Endothelial cell of hepatic sinusoid (primary cell): Measurements from ENCODE around the gene PTPRCAP.
"Not testable (repeated sequence)": the region's sequence is repeated elsewhere in the genome, so short reads cannot be mapped to it uniquely, and the experiment has no call there.

Experiments
- in situ Hi-C: cut with HindIII; loops from 2 replicates; pipeline ENCODE4 v1.10.0; 2017; ENCODE audit warnings: low sequenced_read_pairs

Gene PTPRCAP

DNA sequence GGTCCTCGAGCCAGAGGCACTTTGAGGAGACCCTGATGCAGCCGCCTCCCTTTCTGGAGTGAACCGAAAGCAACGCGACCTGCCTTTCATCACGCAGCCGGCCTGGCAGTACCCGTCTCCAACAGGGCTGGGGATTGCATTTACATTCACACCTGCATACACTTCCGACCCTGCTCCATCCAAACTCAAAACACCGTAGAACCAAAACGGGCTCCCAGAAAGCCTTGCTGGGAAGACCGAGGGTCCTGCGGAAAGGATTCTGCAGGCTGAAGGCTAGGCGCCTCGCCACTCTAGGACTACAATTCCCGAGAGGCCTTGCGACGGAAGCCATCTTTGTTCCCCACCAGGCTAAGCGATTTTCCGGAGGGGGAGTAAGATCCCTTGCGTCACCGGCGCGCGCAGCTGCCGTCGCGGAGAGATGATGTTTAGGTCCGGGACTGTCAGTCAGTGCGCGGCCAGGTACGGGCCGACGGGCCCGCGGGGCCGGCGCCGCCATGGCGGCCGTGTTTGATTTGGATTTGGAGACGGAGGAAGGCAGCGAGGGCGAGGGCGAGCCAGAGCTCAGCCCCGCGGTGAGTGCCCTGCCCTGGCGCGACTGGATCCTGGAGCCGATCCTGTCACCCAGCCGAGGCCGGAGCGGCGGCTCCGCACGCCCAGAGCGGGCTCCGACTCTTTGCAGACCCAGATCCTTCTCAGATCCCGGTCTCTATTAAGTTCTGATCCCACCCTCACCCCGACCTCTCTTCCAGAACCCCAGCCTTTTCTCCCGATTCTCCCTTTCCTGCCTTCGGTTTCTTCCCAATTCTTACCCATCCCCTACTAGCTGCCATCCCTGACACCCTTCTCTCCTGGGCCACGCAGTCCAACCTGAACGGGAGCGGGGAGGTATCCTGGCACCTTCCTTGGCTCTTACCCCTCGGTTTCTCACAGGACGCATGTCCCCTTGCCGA lies 9.2 kb downstream of the PTPRCAP start, which contains the start of gene RPS6KB2:
Gene RPS6KB2, plus strand, starts transcription at position 443 of the 950 bp plus-strand sequence. Its CDS starts 52 bp downstream, at position 495.
- in situ Hi-C loops: no loop called here

DNA sequence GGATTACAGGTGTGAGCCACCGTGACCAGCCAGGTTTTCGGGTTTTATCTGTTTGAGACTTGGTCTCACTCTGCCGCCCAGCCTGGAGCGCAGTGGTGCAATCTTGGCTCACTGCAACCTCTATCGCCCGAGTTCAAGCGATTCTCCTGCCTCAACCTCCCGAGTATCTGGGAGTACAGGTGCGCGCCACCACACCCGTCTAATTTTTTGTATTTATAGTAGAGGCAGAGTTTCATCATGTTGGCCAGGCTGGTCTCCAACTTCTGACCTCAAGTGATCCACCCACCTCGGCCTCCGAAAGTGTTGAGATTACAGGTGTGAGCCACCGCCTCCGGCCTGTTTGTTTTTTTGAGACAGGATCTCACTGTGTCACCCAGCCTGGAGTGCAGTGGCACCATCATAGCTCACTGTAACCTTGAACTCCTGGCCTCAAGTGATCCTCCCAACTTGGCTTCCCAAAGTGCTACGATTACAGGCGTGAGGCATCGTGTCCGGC lies 10.1 kb downstream of the PTPRCAP start:
- in situ Hi-C loops: not testable (repeated sequence)

DNA sequence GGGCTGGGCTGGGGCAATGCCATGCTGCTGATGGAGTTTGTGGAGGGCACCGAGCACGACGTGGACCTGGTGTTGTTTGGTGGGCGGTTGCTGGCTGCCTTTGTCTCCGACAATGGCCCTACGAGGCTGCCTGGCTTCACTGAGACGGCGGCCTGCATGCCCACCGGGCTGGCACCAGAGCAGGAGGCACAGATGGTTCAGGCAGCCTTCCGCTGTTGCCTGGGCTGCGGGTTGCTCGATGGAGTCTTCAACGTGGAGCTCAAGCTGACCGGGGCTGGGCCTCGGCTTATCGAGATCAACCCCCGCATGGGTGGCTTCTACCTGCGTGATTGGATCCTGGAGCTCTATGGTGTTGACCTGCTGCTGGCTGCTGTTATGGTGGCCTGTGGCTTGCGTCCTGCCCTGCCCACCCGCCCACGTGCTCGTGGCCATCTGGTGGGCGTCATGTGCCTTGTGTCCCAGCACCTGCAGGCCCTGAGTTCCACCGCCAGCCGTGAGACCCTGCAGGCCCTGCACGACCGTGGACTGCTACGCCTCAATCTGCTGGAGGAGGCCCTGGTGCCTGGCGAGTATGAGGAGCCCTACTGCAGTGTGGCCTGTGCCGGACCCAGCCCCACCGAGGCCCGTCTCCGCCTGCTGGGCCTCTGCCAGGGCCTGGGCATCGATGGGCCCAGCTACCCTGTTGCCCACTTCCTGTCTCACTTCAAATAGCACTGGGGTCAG lies 13.4 kb downstream of the PTPRCAP start:
- in situ Hi-C loops: no loop called here

DNA sequence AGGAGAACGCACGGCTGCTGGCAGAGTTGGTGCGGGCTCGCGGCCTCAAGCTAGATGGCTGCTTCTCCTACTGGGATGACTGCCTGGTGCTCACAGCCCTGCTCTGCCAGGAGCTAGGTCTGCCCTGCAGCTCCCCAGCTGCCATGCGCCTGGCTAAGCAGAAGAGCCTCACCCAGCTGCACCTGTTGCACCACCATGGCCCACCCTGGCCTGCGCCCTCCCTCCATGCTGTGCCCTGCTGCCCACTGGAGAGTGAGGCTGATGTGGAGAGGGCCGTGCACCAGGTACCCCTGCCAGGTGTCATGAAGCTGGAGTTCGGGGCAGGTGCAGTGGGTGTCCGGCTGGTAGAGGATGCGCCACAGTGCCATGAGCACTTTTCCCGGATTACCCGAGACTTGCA lies 14.0 kb downstream of the PTPRCAP start:
- in situ Hi-C loops: no loop called here

GRCh38 chr11:67422891-67423290 lies 14.6 kb downstream of the PTPRCAP start:
- in situ Hi-C loops: no loop called here

DNA sequence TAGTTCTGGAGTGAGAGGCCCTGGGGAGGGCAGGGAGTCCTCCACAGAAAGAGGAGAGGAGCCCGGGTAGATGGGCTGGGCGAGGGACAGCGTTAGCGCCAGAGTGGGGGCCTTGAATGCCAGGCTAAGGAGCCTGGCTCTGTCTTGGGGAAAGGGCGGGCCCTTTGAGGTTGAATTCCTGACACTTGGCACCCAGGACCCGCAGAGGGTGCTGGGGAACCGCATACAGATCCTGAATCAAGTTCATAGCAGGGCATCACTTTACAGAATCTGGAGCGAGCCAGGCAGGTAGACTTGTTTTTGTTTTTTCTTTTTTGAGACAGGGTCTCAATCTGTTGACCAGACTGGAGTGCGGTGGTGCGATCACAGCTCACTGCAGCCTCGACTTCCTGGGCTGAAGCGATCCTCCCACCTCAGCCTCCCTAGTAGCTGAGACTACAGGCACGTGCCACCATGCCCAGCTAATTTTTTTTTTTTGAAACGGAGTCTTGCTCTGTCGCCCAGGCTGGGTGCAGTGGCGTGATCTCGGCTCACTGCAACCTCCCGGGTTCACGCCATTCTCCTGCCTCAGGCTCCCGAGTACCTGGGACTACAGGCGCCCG lies 16.0 kb downstream of the PTPRCAP start:
- in situ Hi-C loops: no loop called here

GRCh38 chr11:67420646-67421429 lies 16.6 kb downstream of the PTPRCAP start:
- in situ Hi-C loops: no loop called here

GRCh38 chr11:67420147-67420645 lies 17.3 kb downstream of the PTPRCAP start:
- in situ Hi-C loops: no loop called here

GRCh38 chr11:67419325-67420049 lies 18.0 kb downstream of the PTPRCAP start:
- in situ Hi-C loops: no loop called here

DNA sequence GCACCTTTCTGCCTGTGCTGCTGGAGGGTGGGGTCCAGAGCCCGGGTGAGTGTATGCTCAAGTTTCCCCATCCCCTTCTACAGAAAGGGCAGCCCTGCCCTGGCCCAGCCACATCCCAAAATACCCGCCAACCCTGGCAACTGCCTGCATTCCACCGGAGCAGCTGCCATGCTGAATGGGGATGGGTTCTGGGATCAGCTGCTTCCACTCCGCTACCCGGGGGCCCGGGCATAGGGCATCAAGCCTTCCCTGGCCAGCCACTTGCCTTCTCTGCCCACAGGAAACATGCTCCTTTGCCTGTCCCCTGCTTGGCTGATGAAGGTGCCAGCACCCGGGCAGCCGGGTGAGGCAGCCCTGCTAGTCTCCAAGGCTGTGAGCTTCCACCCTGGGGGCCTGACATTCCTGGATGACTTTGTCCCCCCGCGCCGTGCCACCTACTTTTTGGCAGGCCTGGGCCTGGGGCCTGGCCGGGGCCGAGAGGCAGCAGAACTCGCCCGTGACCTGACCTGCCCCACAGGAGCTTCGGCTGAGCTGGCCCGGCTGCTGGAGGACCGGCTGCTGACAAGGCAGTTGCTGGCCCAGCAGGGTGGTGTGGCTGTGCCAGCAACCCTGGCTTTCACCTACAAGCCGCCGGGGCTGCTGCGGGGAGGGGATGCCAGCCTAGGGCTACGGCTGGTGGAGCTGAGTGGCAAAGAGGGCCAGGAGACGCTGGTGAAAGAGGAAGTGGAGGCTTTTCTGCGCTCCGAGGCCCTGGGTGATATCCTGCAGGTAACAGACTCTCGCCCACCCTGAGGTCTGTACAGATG lies 18.8 kb downstream of the PTPRCAP start:
- in situ Hi-C loops: no loop called here

GRCh38 chr11:67417425-67417824 lies 20.1 kb downstream of the PTPRCAP start:
- in situ Hi-C loops: no loop called here

DNA sequence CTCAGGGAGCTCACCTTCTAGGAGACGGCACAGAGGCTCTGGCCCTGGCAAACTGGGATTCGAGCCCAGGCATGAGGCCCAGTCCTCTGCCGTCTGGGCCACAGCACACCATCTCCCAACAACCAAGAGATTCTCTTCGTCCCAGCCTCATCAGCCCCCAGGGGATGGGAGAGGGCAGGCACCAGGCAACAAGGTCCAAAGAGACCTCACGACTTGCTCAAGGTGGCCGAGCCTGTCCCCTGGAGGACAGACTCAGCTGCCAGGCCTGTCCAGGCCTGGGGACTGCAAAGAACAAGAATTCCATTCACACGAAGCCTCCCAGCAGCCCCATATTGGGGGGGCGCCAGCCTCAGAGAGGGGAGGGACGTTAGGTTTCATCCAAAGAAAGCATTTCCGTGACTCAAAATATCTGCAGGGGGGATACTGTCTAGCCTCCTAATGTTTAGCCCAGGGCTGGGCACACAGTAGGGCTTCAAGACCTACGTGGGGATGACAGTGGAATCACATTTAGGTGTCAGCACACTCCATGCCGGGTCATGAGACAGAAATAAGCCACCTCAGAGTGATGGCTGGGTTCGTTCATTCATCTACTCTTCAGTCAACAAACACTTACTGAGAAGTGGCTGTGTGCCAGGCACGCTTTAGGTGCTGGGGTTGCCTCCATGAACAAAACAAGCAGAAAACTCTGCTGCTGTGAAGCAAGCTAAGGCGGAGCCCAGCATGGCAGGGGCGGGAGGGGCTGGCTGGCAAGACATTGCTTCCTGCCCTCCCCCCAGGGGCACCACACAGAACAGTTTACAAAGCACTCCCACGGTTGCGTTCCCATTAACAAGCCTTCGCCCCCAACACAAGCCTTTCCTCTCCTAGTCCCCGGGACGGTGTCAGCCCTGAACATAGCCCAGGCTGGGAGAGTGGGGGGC lies 20.8 kb downstream of the PTPRCAP start:
- in situ Hi-C loops: no loop called here

GRCh38 chr11:67415501-67416304 lies 21.8 kb downstream of the PTPRCAP start, which contains the start of gene CARNS1:
TSS of gene CARNS1 (plus strand) at chr11:67415678. CDS start at chr11:67416200, 522 bp downstream.
- in situ Hi-C loops: no loop called here

- in situ Hi-C loops: no loop called here
Observed at GRCh38 chr11:67413266-67413849, 24.1 kb downstream of the PTPRCAP start.

GRCh38 chr11:67412495-67413179 lies 24.8 kb downstream of the PTPRCAP start:
- in situ Hi-C loops: no loop called here

DNA sequence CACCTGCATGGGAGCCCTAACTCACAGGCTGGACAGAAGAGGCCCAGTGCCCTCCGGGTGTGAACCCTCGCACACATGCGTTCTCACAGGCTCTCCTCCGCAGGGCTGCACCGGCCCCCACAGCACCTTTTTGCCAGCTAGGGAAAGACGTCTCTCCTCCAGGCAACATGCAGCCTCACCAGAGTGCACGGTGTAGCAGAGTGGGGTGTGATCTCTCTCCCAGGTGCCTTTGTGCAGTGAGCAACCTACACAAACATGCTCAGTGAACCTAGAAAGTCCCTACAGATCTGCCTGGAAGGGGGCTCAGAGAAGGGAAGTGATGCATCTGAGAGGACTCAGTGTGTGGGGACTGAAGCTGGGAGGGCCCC lies 25.7 kb downstream of the PTPRCAP start:
- in situ Hi-C loops: no loop called here
